OCI-LY1 (cell line): ENCODE data around the gene IRAK1.

Experiments used
- H2AFZ ChIP-seq: fragments of 200-600 bp; sonication (generic), shearing (Covaris generic); 2 replicates; pipeline ENCODE4 v1.6.0; 2014; ENCODE audit warnings: antibody characterized with exemption, mild to moderate bottlenecking, low read length
- H3F3A ChIP-seq: fragments of 200-600 bp; sonication (generic), shearing (Covaris generic); 2 replicates; pipeline ENCODE4 v1.6.0; 2014; ENCODE audit warnings: mild to moderate bottlenecking, antibody characterized with exemption, low read length, moderate library complexity; ENCODE audit not compliant: insufficient read depth
- H3K27ac ChIP-seq: fragments of 200-600 bp; sonication (generic); 2 replicates; pipeline ENCODE4 v1.5.1; 2014; ENCODE audit warnings: low read length, mixed run types, mild to moderate bottlenecking, low read depth; ENCODE audit not compliant: poor library complexity, severe bottlenecking
- H3K27me3 ChIP-seq: fragments of 200-600 bp; sonication (generic); 2 replicates; pipeline ENCODE4 v1.6.0; 2014; ENCODE audit warnings: antibody characterized with exemption, mild to moderate bottlenecking, low read length, moderate library complexity; ENCODE audit not compliant: insufficient read depth
- H3K36me3 ChIP-seq: fragments of 200-600 bp; sonication (generic); 2 replicates; pipeline ENCODE4 v1.6.1; 2014; ENCODE audit warnings: mild to moderate bottlenecking, antibody characterized with exemption, low read length, moderate library complexity, mixed read lengths; ENCODE audit not compliant: insufficient read depth
- H3K4me1 ChIP-seq: fragments of 200-600 bp; sonication (generic); 2 replicates; pipeline ENCODE4 v1.5.1; 2014; ENCODE audit warnings: mild to moderate bottlenecking, low read length, moderate library complexity; ENCODE audit not compliant: insufficient read depth, severe bottlenecking
- H3K4me2 ChIP-seq: fragments of 200-600 bp; sonication (generic), shearing (Covaris generic); 2 replicates; pipeline ENCODE4 v1.6.1; 2014; ENCODE audit warnings: low read length
- H3K4me3 ChIP-seq: fragments of 200-600 bp; sonication (generic); 2 replicates; pipeline ENCODE4 v1.5.1; 2014; ENCODE audit warnings: low read length, low read depth, mild to moderate bottlenecking, mixed read lengths; ENCODE audit not compliant: poor library complexity, severe bottlenecking
- H3K79me2 ChIP-seq: fragments of 200-600 bp; shearing (Covaris generic); 2 replicates; pipeline ENCODE4 v1.6.1; 2016; ENCODE audit warnings: mixed run types, low read length, mixed read lengths; ENCODE audit not compliant: insufficient read depth
- H3K9ac ChIP-seq: fragments of 200-600 bp; sonication (generic), shearing (Covaris generic); 2 replicates; pipeline ENCODE4 v1.6.1; 2014; ENCODE audit warnings: mild to moderate bottlenecking, low read length, mixed read lengths
- H3K9me2 ChIP-seq: fragments of 200-600 bp; sonication (generic), shearing (Covaris generic); 2 replicates; pipeline ENCODE4 v1.6.1; 2014; ENCODE audit warnings: low read depth, mild to moderate bottlenecking, low read length, mixed read lengths
- H3K9me3 ChIP-seq: fragments of 200-600 bp; shearing (Covaris generic); 2 replicates; pipeline ENCODE4 v1.6.1; 2014; ENCODE audit warnings: low read length, mixed read lengths
- H4K20me1 ChIP-seq: fragments of 200-600 bp; sonication (generic), shearing (Covaris generic); 2 replicates; pipeline ENCODE4 v1.6.0; 2016; ENCODE audit warnings: mild to moderate bottlenecking, low read length; ENCODE audit not compliant: insufficient read depth
- EZH2 ChIP-seq: fragments of 200-600 bp; sonication (generic), shearing (Covaris generic); IDR thresholded peaks from 2 replicates; pipeline ENCODE4 v1.8.0; 2017; ENCODE audit warnings: borderline replicate concordance, mixed run types, mild to moderate bottlenecking, antibody characterized with exemption, low read length, moderate library complexity, mixed read lengths
- TF ChIP-seq, protein P1 (sequence below): fragments of 200-600 bp; sonication (generic), shearing (Covaris generic); IDR thresholded peaks from 2 replicates; pipeline ENCODE4 v1.5.1; 2017; ENCODE audit warnings: mild to moderate bottlenecking, antibody characterized with exemption, low read length, moderate library complexity, mixed read lengths

The IRAK1 gene

DNA sequence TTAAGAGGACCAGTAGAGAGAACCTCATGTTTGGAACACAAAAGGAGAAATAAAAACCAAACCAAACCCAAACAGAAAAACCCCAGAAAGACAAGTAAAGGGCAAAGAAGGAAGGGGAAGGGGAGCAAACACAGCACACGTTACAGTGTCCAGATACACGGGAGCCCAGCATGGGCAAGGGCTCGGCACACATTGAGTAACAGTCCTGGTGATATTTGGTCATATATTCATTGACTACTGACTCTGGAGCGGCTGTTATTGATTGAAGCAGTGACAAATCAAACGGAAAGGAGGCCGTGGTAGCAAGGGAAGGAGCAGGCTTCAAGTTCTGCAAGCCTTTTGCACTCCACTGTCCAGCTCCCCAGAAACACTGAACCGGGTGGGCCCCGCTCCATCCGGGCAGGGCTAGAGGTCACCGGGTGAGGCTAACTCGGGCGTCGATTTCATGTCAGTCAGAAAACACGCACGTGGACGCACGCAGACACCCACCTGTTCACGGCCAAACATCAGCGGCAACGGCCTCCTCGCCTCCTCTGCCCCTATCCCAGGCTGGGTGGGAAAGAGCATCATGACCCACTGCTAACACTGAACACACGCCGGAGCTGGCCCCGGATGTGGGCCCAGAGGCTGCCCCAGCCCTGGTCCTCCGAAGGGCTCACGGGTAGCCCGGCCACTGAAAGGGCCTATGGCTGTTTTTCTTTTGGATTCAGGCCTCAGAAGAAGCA, 3.7 kb upstream of the IRAK1 start:
- peaks cover 35% of the 10 kb centered on the region for H3K4me1 ChIP-seq
- TF ChIP-seq, protein P1, sequence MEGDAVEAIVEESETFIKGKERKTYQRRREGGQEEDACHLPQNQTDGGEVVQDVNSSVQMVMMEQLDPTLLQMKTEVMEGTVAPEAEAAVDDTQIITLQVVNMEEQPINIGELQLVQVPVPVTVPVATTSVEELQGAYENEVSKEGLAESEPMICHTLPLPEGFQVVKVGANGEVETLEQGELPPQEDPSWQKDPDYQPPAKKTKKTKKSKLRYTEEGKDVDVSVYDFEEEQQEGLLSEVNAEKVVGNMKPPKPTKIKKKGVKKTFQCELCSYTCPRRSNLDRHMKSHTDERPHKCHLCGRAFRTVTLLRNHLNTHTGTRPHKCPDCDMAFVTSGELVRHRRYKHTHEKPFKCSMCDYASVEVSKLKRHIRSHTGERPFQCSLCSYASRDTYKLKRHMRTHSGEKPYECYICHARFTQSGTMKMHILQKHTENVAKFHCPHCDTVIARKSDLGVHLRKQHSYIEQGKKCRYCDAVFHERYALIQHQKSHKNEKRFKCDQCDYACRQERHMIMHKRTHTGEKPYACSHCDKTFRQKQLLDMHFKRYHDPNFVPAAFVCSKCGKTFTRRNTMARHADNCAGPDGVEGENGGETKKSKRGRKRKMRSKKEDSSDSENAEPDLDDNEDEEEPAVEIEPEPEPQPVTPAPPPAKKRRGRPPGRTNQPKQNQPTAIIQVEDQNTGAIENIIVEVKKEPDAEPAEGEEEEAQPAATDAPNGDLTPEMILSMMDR: no peak
- no peak for TF ChIP-seq EZH2
- H3K4me2 ChIP-seq: no peak overlapping the region
- no peaks in the 10 kb centered on the region for H3K27me3 ChIP-seq
- peak overlapping the region; percentile 27 for H3K27ac ChIP-seq
- no peak overlapping the region for H3K4me3 ChIP-seq
- no peak overlapping the region for H3K9ac ChIP-seq
- no peaks in the 10 kb centered on the region for H4K20me1 ChIP-seq
- no peaks in the 10 kb centered on the region for H3K9me3 ChIP-seq
- H3K36me3 ChIP-seq: peaks cover 8% of the 10 kb centered on the region
- no peaks in the 10 kb centered on the region for H3K79me2 ChIP-seq
- no peaks in the 10 kb centered on the region for H3K9me2 ChIP-seq
- H3F3A ChIP-seq: no peaks in the 10 kb centered on the region
- no peak overlapping the region for H2AFZ ChIP-seq

DNA sequence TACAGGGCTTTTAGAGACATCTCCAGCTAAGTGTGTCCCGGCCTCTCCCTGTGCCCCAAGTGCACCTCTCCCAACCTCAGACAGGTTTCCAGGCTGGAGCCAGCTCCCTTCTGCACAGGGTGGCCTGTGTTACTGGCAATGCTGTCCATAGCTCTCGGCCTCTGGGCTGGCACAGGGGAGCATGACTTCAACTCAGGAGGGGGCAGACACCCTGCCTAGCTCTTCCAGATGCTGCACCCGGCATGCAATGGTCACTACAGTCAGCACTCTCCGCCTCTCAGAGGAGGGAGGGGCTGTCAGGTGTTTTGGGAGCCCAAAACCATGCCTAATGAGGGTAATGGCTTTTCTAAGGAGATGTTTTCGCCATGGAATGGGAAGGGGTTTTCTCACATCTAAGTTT, 2.4 kb upstream of the IRAK1 start:
- H3K79me2 ChIP-seq: no peaks in the 10 kb centered on the region
- no peaks in the 10 kb centered on the region for H4K20me1 ChIP-seq
- no peaks in the 10 kb centered on the region for H3K9me3 ChIP-seq
- no peaks in the 10 kb centered on the region for H3F3A ChIP-seq
- no peaks in the 10 kb centered on the region for H3K9me2 ChIP-seq
- H2AFZ ChIP-seq: no peak overlapping the region
- TF ChIP-seq, protein P1: no peak
- TF ChIP-seq EZH2: no peak
- H3K27ac ChIP-seq: peak overlapping the region; percentile 88
- no peaks in the 10 kb centered on the region for H3K27me3 ChIP-seq
- H3K4me3 ChIP-seq: no peak overlapping the region
- H3K9ac ChIP-seq: no peak overlapping the region
- peaks cover 43% of the 10 kb centered on the region for H3K4me1 ChIP-seq
- H3K4me2 ChIP-seq: no peak overlapping the region
- peaks cover 16% of the 10 kb centered on the region for H3K36me3 ChIP-seq

DNA sequence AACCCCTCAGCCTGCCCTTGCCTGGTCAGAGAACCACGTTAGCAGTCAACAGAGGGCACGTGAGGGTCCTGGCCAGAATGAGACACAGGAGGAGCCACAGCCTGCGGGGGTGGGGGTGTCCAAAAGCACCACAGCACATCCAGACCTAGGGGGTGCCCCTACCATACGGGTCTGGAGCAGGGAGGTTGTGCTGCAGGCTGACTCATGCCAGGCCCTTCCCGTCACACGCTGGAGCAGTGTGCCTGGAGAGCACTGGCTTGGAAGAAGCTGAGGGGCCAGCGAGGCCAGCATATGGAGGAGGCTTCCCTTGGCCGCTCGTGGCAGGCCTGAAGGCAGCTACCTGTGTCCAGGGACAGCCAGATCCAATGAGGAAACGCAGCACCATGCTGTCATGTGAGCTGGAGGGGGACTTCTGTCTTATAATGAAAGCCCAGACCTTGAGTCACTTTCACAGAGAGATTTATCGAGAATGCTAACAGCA, 1.5 kb upstream of the IRAK1 start:
- Histone ChIP-seq H3K4me2 (peak overlapping the region; percentile 88), H3K79me2 (no peaks in the 10 kb centered on the region), H4K20me1 (no peaks in the 10 kb centered on the region), H3K9ac (peak overlapping the region; percentile 96; the same call in 1 of the 2 replicates), H3K27me3 (no peaks in the 10 kb centered on the region), H3K4me3 (peak overlapping the region; percentile 84), H3K36me3 (peaks cover 25% of the 10 kb centered on the region), H3K4me1 (peaks cover 43% of the 10 kb centered on the region), H2AFZ (no peak overlapping the region), H3K9me3 (no peaks in the 10 kb centered on the region), H3K27ac (peak overlapping the region; percentile 88), H3F3A (no peaks in the 10 kb centered on the region), H3K9me2 (no peaks in the 10 kb centered on the region)
- TF ChIP-seq, protein P1: no peak
- TF ChIP-seq EZH2: no peak
